Fibroblast of skin of right quadriceps (primary cell): ENCODE measurements around the gene DSPP.

Experiments
- DNase-seq: peaks from one replicate; pipeline ENCODE4 v3.0.0-alpha.2; 2013

Gene DSPP

GRCh38 chr4:87632469-87632868 is 24.1 kb downstream of the DSPP start:
- DNase-seq, result no peak

- peak; percentile 53 for DNase-seq
These were observed 24.9 kb downstream of the DSPP start for GRCh38 chr4:87633243-87633642.

DNA sequence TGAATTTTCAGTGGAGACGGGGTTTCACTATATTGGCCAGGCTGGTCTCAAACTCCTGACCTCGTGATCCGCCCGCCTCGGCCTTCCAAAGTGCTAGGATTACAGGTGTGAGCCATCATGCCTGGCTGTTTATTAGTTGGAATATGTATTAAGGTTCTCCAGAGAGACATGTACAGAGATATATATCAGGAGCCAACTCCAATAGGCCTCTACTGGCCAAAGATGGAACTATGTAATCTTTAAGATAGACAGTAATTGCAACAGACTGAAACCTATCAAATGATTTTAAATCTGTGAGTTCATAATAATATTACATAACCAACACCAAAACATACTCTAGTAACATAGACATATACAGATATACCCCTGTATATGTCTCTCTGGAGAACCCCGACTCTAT is 36.0 kb downstream of the DSPP start:
- DNase-seq, result no peak

- DNase-seq, result no peak
These were observed 41.7 kb downstream of the DSPP start, which contains the start of gene DMP1 for GRCh38 chr4:87649980-87650379. DMP1 (plus strand) TSS chr4:87650280; CDS start chr4:87656493, 6,213 bp downstream.

- DNase-seq, result no peak
These were observed 42.6 kb downstream of the DSPP start for GRCh38 chr4:87650938-87651337.

GRCh38 chr4:87651941-87652340 is 43.6 kb downstream of the DSPP start:
- DNase-seq, result no peak

- no peak for DNase-seq
These were observed 46.2 kb downstream of the DSPP start for GRCh38 chr4:87654487-87655044.

- DNase-seq, result peak; percentile 33
These were observed 49.2 kb downstream of the DSPP start for GRCh38 chr4:87657525-87657924.

GRCh38 chr4:87659247-87659931 is 51.1 kb downstream of the DSPP start:
- DNase-seq, result peak; percentile 17

GRCh38 chr4:87662871-87663270 is 54.5 kb downstream of the DSPP start:
- DNase-seq, result no peak
